Adrenal gland (tissue), 5 donors: ENCODE data around the gene SSBP2.

ENCODE experiments used
- CTCF ChIP-seq, 6 experiments: fragments of 450-650 bp in 4 of 6; fragments of 200-600 bp in 2 of 6; sonication (generic) in 1 of 6; IDR thresholded peaks; 1 replicate in 5 of 6; 2 replicates in 1 of 6; pipeline versions ENCODE4 v1.5.1 to v1.8.0; 2016 to 2021; ENCODE audit warnings: antibody characterized with exemption in 6 of 6, mild to moderate bottlenecking in 2 of 6, moderate library complexity in 1 of 6
- POLR2A ChIP-seq, 2 donors: fragments of 450-650 bp; IDR thresholded peaks; one replicate each; pipeline ENCODE4 v1.6.1; 2017; ENCODE audit warnings: antibody characterized with exemption in 2 of 2, mild to moderate bottlenecking in 2 of 2, moderate library complexity in 1 of 2
- donor health status: DM: no; HTN: no; CAD: no.

- TF ChIP-seq POLR2A (IDR thresholded peaks at IDR 0.05) (no peak), CTCF (IDR thresholded peaks at IDR 0.05) (peak; percentile 39 to 74 (median 60))
These were observed 325.3 kb downstream of the SSBP2 start for GRCh38 chr5:81425569-81425968.
